ENCODE results near the gene CCNI2.

CCNI2 gene

DNA sequence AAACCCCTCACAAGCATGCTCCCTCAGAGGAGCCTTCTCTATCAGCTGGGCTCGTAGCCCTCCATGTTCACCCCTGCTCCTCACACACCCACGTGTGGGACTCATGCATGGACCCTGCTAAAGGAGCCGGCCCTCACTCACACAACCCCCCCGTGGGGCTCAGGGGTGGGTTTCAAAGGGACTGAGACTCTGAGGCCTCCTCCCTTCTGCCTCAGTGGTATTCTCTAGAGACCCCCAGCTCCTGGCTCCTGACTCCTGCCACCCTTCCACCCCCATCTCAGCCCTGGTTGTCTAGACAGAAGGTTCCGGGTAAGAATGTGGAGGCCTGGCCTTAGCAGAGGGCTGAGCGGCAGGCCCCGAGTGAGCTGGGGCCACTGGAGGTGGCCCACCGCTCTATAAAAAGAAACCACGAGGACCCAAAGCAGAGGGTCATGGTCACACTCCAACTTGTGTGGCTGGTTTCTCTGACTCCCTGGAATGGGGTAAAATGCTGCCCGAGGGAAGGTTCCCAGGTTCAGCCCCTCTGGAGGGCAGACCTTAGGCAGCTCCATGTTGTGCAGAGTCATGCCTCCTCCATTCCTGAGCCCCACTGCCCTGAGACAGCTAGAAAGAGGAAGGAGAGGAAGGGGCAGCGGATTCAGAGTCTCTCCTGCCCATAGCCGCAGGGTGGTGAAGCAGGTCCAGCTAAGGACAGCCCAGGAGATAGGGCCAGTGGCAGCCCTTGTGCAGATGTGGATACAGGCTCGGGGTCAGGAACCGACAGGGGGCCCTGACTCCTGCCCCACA is 19.0 kb downstream of the CCNI2 start:
- no peak for DNase-seq

- no peak for DNase-seq
Observed at GRCh38 chr5:132766806-132767055, 19.5 kb downstream of the CCNI2 start.

GRCh38 chr5:132767150-132767549 is 19.9 kb downstream of the CCNI2 start:
- no peak for DNase-seq

- no peak for DNase-seq
Observed at GRCh38 chr5:132768485-132768868, 21.3 kb downstream of the CCNI2 start.

- DNase-seq = no peak
Observed at GRCh38 chr5:132770476-132771159, 23.4 kb downstream of the CCNI2 start.

GRCh38 chr5:132771503-132771998 is 24.3 kb downstream of the CCNI2 start:
- DNase-seq = no peak

DNA sequence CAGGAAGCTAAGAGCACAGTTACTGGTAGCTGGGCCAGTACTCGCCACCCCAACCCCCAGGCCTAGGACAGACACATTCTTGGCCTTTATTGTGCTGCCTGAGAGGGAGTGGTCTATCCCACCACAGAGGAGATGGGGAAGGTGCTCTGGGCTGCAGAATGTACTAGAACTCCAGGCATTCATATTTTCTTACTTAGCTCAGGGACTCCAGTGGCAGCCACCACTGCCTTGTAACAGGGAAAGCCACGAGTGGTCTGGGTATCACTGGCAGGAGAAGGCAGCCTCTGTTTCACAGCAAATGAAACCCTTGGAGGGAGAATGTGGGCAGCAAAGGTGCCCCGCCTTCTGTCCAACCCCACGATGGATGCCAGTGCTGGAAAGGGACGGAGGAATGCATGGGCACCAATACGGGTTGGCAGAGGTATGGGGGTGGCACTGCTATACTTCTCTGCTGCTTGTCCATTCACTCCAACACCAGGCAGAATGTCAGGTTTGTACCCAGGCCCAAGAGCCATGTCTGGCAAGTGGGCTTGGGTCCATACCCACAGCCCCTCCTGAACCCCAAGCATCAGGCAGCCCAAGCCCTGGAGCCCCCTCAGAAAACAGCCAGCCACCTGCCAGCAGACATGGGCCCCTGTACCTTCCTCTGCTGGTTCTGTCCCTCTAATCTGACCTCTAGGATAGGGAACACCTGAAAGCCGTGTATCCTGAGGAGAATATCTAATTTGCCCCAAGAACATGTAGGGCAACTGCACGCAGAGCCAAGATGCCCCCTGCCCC is 25.3 kb downstream of the CCNI2 start:
- DNase-seq = no peak

GRCh38 chr5:132773114-132773513 is 25.9 kb downstream of the CCNI2 start:
- DNase-seq = no peak

DNA sequence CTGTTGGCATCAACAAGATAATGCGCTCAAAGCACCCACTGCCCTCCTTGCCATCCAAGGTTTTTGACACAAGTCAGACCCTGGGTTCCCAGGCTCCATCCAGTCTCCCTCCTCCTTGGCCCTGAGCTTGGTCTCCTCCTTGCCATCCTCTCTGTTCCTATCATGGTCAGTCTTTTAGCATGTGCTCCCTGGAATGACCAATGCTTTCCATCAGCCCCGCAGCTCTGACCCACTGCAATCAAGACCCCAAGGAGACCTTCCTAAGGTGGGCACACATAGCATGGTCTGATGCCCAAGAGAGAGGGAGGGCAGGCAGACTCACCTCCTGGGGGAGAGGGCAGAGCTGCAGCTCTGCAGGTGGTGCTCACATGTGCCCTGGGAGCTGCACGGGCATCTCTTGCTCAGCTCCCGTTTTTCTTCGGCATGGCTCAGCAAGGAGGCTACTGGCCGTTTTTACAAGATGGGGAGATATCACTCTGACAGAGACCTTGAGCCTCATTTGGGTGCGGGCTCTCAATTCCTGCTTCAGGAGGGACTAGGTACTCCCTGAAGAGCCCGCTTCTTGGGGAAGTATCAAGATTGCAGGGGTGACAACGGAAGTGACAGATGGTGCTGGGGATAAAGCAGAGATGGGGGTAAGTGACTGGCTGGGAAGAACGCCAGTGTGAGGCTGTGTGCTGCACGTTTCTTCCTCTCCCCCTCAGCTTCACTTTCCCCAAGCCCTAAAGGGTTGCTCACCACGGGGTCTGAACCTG is 26.6 kb downstream of the CCNI2 start:
- DNase-seq = no peak

- DNase-seq = no peak
Observed at GRCh38 chr5:132774406-132774805, 27.2 kb downstream of the CCNI2 start.

DNA sequence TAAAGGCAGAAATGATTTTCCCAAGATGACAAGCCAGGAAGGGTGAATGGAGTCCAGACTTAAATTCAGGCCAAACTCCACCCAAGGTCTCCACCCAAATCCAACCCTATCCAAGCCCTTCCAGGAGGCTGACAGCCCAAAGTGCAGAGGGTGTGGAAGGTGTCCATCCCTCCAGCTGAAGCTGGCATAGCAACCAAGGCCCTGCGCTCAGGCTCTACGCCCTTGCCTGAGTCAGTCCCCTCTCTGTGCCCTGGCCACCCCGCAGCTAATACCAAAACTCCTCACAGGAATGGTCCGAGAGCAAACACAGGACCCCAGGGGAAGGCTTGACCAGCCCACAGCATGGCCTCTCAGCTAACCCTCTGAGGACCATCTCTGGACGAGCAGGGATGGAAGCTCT is 27.7 kb downstream of the CCNI2 start:
- no peak for DNase-seq

DNA sequence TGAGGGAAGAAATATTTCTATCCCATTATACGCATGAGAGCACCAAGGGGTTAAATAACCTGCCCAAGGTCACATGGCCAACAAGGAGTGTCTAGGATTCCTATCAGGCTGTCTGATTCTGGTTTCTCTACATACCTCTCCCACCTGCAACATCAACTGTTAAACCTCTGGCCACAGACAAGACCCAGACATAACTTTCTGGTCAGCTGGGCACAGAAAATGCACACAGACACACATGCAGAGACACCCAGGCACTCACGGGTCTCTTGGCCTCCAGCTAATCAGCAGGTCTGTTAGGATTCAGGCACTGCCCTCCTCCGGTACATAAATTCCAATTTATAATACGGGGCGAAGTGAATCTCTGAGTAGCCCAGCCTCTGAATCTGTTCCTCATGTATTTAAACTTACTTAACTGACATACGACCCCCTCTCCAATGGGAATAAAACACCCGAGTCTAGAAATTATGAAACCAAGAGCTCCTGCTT is 28.3 kb downstream of the CCNI2 start:
- no peak for DNase-seq

DNA sequence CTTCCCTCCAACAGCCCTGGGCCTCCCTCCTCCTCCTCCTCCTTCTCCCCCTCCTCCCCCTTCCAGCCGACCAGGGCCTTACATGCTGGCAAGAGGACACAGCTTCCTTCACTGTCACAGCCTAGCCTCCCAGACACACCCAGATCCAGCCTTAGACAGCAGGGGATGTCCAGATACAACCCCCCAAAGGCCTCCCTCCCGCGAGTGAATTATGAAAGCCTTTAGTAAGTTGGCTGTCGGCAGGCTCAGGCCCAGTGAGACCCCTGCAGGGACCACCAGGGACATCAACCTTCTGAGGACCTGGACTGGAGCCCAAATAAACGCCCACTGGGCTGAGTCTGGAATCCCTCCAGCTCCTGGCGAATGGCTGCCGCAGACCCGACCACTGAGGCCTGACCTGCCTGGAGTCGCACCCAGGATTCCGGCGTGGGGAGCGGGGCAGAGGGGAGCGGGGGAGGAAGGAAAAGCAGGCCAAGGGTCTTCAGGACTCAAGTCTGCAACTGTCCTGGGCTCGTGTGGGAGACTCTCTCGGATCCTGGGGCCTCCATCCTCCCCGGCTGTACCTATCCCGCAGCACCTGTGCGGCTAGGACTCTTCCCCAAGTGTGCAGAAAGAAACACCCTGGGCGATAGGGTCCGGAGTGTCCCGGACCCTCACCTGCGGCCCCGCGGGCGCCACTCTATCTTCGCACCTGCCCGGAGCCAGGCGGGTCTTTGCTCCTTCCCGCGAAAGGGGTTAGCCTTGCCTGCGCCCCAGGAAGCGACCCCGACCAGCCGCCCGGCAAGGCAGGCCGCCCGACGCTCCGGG is 29.1 kb downstream of the CCNI2 start:
- no peak for DNase-seq

DNA sequence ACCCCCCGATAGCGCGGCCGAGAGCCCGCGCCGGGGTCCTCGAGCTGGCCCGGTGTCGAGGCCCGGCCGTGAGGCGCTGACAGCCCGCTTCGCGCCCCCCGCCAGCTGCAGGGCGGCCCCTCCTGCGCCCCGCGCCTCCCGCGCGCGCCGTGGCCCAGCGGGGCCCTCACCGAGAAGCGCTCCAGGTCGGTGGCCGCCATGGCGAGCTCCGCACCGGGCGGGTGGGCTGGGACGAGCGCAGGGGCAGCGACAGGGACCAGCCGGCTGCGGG is 29.6 kb downstream of the CCNI2 start:
- no peak for DNase-seq

DNA sequence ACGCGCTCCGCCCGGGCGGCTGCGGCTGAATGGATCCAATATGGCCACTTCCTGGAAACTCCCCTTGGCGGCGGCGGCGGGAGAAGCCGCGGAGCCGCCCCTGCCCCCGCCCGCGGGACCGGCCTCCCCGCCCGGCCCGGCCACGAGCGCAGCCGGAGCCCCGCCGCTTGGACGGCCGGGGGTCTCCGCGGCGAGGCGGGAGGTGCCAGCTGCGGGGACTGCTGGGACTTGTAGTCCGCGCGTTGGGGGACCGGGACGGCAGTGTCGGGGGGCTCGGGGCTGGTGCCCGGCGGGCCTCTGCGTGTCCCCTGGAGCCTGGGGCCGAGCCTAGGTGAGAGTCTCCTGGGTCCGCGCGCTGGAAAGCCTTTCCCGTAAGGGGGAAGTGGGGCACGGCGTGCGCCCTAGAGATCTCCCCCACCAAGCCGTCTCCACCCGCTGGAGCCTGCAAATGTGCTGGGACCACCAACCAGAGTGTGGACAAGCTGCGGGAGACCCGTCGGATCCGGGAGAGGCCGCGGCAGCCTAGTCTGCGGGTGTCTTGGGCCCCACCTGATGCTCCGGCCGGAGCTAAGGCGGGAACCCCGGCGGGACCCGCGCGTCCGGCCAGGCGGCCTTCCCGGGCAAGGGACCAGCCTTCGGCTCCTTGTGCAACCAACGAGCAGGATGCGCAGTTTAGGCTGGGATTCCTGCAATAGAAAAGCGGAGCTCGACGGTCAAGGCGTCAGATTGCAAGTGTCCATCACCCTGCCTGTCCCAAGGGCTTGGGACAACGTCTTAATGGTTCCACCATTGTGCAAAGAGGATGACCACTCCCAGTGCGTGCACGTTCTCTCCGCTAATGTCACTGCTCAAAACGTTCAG is 30.2 kb downstream of the CCNI2 start, which contains the start of gene SEPTIN8:
Gene SEPTIN8, minus strand, starts transcription at position 31 of the 861 bp plus-strand sequence. CDS start 102 bp downstream, outside the sequence.
- DNase-seq = peak; percentile 28

GRCh38 chr5:132778129-132778528 is 30.9 kb downstream of the CCNI2 start:
- DNase-seq = no peak

DNA sequence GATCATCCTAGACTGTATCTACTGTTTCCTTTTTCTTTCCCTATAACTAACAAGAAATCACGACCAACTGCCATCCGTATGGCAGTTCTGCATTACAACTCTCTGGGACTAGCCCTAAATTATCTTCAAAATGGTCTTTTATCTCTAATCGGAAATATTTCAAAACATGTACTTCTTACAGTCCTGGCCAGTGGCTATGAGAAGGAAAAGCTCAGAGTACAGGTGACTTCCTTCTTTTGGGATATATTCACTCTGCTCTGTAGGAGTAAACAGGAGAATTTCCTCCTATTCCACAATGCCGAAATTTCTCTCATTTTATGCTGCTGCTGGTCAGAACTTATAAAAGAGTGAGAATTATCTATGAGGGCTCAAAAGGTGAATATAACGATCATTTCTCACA is 31.6 kb downstream of the CCNI2 start:
- DNase-seq = no peak

GRCh38 chr5:132779961-132780360 is 32.7 kb downstream of the CCNI2 start:
- no peak for DNase-seq

DNA sequence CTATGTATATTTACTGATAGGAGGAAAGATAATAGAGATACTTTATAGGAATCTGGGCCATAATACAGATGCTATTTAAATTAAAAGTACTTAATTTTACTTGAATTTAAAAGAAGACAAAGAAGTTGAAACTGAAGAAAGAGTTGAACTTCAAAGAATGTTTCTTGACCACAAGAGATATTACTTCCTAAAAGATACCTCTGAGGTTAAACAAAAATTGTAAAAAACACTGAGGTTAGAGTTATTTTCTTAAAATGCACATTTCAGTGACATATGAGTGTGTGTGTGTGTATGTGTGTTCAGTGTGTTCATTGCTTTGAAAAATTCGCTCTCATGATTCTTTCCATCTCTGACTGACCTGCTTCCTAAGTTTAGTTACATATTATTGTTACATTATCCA is 33.4 kb downstream of the CCNI2 start:
- no peak for DNase-seq

DNA sequence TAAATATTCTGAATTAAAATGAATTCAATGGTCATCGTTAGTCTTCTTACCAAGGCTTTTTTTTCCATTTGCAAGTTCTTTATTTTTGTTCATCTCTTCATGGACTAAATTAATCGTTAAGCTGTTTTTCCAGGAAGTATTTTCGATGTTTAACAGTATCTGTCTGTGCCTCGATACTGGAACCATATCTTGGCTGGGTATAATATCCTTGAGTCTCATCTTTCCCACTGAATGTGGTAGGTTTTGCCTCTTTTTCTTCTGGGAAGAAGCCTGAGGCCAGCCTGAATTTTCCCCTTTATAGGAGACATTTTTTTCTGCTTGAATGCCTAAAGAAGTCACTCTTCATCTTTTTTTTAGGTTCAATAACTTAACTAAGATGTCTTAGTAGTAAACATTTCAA is 33.8 kb downstream of the CCNI2 start:
- no peak for DNase-seq

DNA sequence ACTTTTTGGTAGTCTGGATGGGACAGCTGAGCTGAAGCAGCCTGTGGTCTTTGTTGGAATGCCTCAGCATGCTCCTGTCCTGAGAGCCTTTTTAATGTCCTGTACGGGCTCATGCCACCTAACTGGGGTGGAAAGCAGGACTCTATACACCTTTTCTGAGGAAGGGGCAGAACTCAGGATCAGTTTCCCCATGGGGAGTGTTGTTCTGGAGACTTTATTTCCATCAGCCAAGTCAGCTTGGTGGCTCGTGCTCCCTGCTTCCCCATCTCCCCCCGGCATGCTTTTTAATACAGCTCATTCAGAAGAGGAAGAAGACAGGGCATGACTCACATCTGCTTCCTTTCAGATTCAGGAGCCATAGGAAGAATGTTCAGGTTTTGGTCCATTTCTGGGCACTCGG is 34.9 kb downstream of the CCNI2 start:
- DNase-seq = no peak

All from activated effector memory CD4-positive, alpha-beta T cell treated with Interleukin-2 at 50 U/mL for 16 hours (primary cell).